Gastroesophageal sphincter (tissue), 4 donors: ENCODE measurements around the gene F11. TPM values are rescaled to one million over a fixed set of nuclear protein-coding genes. Genes with fewer than 3 reads are reported as not detected.
"Not testable (repeated sequence)": the region's sequence is repeated elsewhere in the genome, so short reads cannot be mapped to it uniquely, and the experiment has no call there.

Experiments
- ATAC-seq: fragments of 150-250 bp; one replicate; pipeline ENCODE4 v1.9.1; 2016; ENCODE audit warnings: mild to moderate bottlenecking, moderate library complexity
- H3K27ac ChIP-seq, 4 donors: fragments of 200-600 bp; sonication (generic) in 3 of 4; 1 replicate in 3 of 4; 2 replicates in 1 of 4; pipeline ENCODE4 v1.5.1; 2016 to 2019
- H3K27me3 ChIP-seq: fragments of 200-600 bp; sonication (generic); one replicate; pipeline ENCODE4 v1.5.1; 2019
- H3K36me3 ChIP-seq, 2 donors: fragments of 200-600 bp; sonication (generic); one replicate each; pipeline ENCODE4 v1.5.1; 2019; ENCODE audit warnings: control low read depth in 1 of 2
- H3K4me1 ChIP-seq, 3 donors: fragments of 200-600 bp; sonication (generic); 1 replicate in 2 of 3; 2 replicates in 1 of 3; pipeline ENCODE4 v1.5.1; 2016 to 2019; ENCODE audit warnings: control low read depth in 2 of 3
- H3K4me3 ChIP-seq, 2 donors: fragments of 200-600 bp; sonication (generic); one replicate each; pipeline ENCODE4 v1.5.1; 2019; ENCODE audit warnings: mild to moderate bottlenecking in 1 of 2, moderate library complexity in 1 of 2
- H3K9me3 ChIP-seq, 3 donors: fragments of 200-600 bp; sonication (generic); one replicate each; pipeline ENCODE4 v1.5.1; 2017 to 2019; ENCODE audit warnings: control low read depth in 2 of 3
- EP300 ChIP-seq: sonication (generic); formaldehyde crosslinking; IDR thresholded peaks from one replicate; pipeline ENCODE4 v1.6.1; 2017; ENCODE audit warnings: antibody characterized with exemption, mild to moderate bottlenecking
- POLR2A ChIP-seq, 2 donors: fragments of 450-650 bp; IDR thresholded peaks; one replicate each; pipeline ENCODE4 v1.6.1; 2017; ENCODE audit warnings: antibody characterized with exemption in 2 of 2, mild to moderate bottlenecking in 2 of 2, moderate library complexity in 1 of 2
- POLR2AphosphoS5 ChIP-seq: sonication (generic); formaldehyde crosslinking; IDR thresholded peaks from one replicate; pipeline ENCODE4 v1.6.1; 2017; ENCODE audit warnings: antibody characterized with exemption
- whole genome bisulfite sequencing, 2 donors: methylation state at CpG; one replicate each; pipeline ENCODE4 v1.1.5; 2018; ENCODE audit warnings: low coverage in 1 of 2; 5-methylcytosine and 5-hydroxymethylcytosine counted together
- total RNA-seq, 4 donors: library from RNA; depleted of rRNA; stranded (reverse); fragments of >200 nt; gene quantifications; one replicate each; pipeline ENCODE4 v1.1.0, GENCODE V29; 2016
- TF ChIP-seq, protein P1 (sequence below), 4 experiments: fragments of 200-600 bp in 2 of 4; fragments of 450-650 bp in 2 of 4; sonication (generic) in 1 of 4; IDR thresholded peaks; one replicate each; pipeline ENCODE4 v1.5.1; 2017 to 2019; ENCODE audit warnings: antibody characterized with exemption in 4 of 4, mild to moderate bottlenecking in 2 of 4, moderate library complexity in 2 of 4

F11 gene
- total RNA-seq, 4 donors from 2014 or later = not detected

DNA sequence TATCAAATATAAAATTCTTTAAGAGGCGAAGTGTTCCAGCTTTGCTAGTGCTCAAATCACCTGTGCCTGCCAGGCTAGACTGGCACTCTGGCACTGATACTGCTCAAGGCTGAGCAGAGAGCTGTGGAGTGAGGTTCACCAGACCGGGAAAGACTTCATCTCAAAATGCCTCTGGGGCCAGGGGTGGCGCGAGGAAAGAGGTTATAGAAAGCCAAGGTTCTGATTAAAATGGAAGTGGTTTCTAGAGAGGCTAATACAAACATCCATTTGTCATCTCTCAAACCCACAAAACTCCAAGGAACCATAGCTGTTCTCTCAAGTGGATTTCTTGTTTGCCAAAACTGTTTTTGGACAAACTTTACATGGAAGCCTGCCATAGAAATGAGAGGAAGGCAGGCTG, 41.5 kb downstream of the F11 start:
- H3K9me3 ChIP-seq = no peaks in the 10 kb centered on the region
- peaks cover 12% of the 10 kb centered on the region for H3K27me3 ChIP-seq
- H3K4me3 ChIP-seq = no peak overlapping the region
- TF ChIP-seq POLR2A (IDR thresholded peaks at IDR 0.05) (no peak), EP300 (no peak), POLR2AphosphoS5 (no peak)
- TF ChIP-seq, protein P1, sequence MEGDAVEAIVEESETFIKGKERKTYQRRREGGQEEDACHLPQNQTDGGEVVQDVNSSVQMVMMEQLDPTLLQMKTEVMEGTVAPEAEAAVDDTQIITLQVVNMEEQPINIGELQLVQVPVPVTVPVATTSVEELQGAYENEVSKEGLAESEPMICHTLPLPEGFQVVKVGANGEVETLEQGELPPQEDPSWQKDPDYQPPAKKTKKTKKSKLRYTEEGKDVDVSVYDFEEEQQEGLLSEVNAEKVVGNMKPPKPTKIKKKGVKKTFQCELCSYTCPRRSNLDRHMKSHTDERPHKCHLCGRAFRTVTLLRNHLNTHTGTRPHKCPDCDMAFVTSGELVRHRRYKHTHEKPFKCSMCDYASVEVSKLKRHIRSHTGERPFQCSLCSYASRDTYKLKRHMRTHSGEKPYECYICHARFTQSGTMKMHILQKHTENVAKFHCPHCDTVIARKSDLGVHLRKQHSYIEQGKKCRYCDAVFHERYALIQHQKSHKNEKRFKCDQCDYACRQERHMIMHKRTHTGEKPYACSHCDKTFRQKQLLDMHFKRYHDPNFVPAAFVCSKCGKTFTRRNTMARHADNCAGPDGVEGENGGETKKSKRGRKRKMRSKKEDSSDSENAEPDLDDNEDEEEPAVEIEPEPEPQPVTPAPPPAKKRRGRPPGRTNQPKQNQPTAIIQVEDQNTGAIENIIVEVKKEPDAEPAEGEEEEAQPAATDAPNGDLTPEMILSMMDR (IDR thresholded peaks at IDR 0.05) = no peak
- no peak for ATAC-seq
- H3K27ac ChIP-seq = no peak overlapping the region
- no peaks in the 10 kb centered on the region for H3K36me3 ChIP-seq
- 21 to 45% methylated on average over 3 to 4 of the region's 4 CpGs for WGBS, 2 donors
- H3K4me1 ChIP-seq = peaks cover 0 to 13% (median 0%) of the 10 kb centered on the region in 3 donors

DNA sequence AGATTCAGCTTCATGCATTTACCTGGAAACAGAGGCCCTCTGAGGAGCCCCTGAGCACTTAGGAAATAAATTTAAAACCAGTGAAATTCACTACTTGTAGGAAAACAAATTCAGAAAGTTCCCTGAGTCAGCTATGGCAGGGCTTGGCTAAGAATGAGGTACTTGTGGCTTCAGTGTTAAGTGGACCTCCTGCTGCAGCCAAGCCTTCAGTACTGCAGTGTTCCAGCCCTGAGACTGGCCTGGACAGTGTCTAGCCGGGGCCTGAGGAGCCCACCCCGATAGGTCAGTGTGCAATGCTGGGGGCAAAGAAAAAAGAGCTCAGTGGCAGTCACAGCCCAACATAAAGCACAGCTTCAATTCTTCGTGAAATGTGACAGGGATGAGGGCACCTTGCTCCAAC, 41.9 kb downstream of the F11 start:
- TF ChIP-seq POLR2A (IDR thresholded peaks at IDR 0.05) (no peak), POLR2AphosphoS5 (no peak), EP300 (no peak)
- TF ChIP-seq, protein P1 (IDR thresholded peaks at IDR 0.05) = no peak
- peaks cover 16% of the 10 kb centered on the region for H3K27me3 ChIP-seq
- H3K9me3 ChIP-seq = no peaks in the 10 kb centered on the region
- no peaks in the 10 kb centered on the region for H3K36me3 ChIP-seq
- no peak overlapping the region for H3K4me3 ChIP-seq
- no peak for ATAC-seq
- no peak overlapping the region for H3K27ac ChIP-seq
- 37 to 73% methylated on average over 3 of the region's 3 CpGs for WGBS, 2 donors
- H3K4me1 ChIP-seq = peaks cover 0 to 13% (median 0%) of the 10 kb centered on the region in 3 donors

DNA sequence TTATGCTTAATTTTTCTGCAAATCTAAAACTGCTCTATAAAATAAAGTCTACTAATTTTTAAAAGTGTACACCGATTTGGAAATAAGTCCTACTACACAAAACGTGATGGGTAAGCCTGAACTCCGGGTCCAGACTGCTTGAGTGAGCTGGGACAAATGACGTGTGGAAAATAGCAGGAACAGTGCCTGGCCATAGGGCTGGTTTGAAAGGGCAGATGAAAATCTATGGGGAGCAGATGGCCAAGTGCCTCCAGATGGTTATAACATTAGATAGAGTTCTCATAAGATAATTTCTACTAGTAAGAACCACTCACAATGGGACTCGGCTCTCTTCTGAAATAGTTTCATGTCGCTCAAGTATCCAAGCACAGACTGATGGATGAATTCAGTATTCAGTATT, 52.5 kb downstream of the F11 start:
- ATAC-seq = no peak
- WGBS, 2 donors = 62 to 69% methylated on average over 4 to 6 of the region's 6 CpGs
- no peaks in the 10 kb centered on the region for H3K9me3 ChIP-seq

DNA sequence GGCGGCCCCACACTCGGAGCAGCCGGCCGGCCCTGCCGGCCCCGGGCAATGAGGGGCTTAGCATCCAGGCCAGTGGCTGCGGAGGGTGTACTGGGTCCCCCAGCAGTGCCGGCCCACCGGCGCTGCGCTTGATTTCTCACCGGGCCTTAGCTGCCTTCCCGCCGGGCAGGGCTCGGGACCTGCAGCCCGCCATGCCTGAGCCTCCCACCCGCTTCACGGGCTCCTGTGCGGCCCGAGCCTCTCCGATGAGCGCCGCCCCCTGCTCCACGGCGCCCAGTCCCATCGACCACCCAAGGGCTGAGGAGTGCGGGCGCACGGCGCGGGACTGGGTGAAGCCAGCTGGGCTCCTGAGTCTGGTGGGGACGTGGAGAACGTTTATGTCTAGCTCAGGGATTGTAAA, 58.7 kb downstream of the F11 start:
- not testable (repeated sequence) for H3K9me3 ChIP-seq, H3K36me3 ChIP-seq, H3K4me1 ChIP-seq, ATAC-seq, H3K27me3 ChIP-seq, H3K27ac ChIP-seq, H3K4me3 ChIP-seq
- no CpG with 5 or more reads among the region's 33 CpGs for WGBS, 2 donors

More for the DNA sequence above, 52.5 kb downstream of the F11 start:
- no peaks in the 10 kb centered on the region for H3K4me1 ChIP-seq
- TF ChIP-seq, protein P1 (IDR thresholded peaks at IDR 0.05) = no peak
- TF ChIP-seq POLR2AphosphoS5 (no peak), POLR2A (IDR thresholded peaks at IDR 0.05) (no peak), EP300 (no peak)
- no peak overlapping the region for H3K4me3 ChIP-seq
- no peak overlapping the region for H3K27ac ChIP-seq
- H3K27me3 ChIP-seq = peaks cover 10% of the 10 kb centered on the region
- no peaks in the 10 kb centered on the region for H3K36me3 ChIP-seq

DNA sequence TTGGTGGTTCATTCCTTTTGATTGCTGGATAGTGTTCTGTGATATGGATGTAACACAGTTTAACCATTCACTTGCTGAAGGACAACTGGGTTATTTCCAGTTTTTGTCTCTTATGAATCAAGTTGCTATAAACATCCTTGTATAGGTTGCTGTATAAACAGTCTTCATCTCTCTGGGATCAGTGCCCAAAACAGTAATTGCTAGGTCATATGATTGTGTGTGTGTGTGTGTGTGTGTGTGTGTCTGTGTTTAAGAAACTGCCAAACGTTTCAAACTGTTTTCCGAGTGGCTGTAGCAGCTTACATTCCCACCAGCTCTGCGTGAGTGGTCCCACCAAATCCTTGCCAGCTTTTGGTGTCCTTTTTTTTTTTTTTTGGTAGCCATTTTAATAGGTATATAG, 60.4 kb downstream of the F11 start:
- TF ChIP-seq POLR2A (IDR thresholded peaks at IDR 0.05) (no peak), EP300 (no peak), POLR2AphosphoS5 (no peak)
- TF ChIP-seq, protein P1 (IDR thresholded peaks at IDR 0.05) = no peak
- no peak overlapping the region for H3K27ac ChIP-seq
- 8 to 30% methylated on average over 3 of the region's 3 CpGs for WGBS, 2 donors
- ATAC-seq = no peak
- peaks cover 0 to 8% (median 0%) of the 10 kb centered on the region in 3 donors for H3K9me3 ChIP-seq
- no peak overlapping the region for H3K4me3 ChIP-seq
- no peaks in the 10 kb centered on the region for H3K4me1 ChIP-seq
- no peaks in the 10 kb centered on the region for H3K36me3 ChIP-seq
- H3K27me3 ChIP-seq = peaks cover 10% of the 10 kb centered on the region
